KMS-11 (cell line): Measurements from ENCODE around the gene ARHGDIA.

Experiments
- H2AFZ ChIP-seq: fragments of 200-600 bp; sonication (generic); 2 replicates; pipeline ENCODE4 v1.6.1; 2016; ENCODE audit warnings: antibody characterized with exemption, mixed run types, low read depth
- H3K27ac ChIP-seq: fragments of 200-600 bp; sonication (generic); 2 replicates; pipeline ENCODE4 v1.6.1; 2016; ENCODE audit warnings: mild to moderate bottlenecking, mixed run types
- H3K27me3 ChIP-seq: fragments of 200-600 bp; sonication (generic); 2 replicates; pipeline ENCODE4 v1.6.1; 2017; ENCODE audit warnings: mild to moderate bottlenecking, low read depth, mixed run types, moderate library complexity; ENCODE audit not compliant: insufficient read depth
- H3K36me3 ChIP-seq: fragments of 200-600 bp; sonication (generic); 2 replicates; pipeline ENCODE4 v1.6.1; 2017; ENCODE audit warnings: mild to moderate bottlenecking, mixed run types; ENCODE audit not compliant: insufficient read depth
- H3K4me1 ChIP-seq: fragments of 200-600 bp; sonication (generic); 2 replicates; pipeline ENCODE4 v1.6.1; 2016; ENCODE audit warnings: mild to moderate bottlenecking, low read depth, mixed run types; ENCODE audit not compliant: poor library complexity, severe bottlenecking
- H3K4me2 ChIP-seq: fragments of 200-600 bp; sonication (generic); 2 replicates; pipeline ENCODE4 v1.7.0; 2016; ENCODE audit warnings: mild to moderate bottlenecking, mixed run types
- H3K4me3 ChIP-seq: fragments of 200-600 bp; sonication (generic); IDR thresholded peaks from 2 replicates; pipeline ENCODE4 v1.6.1; 2017; ENCODE audit warnings: low read depth, low read length, mixed read lengths; ENCODE audit not compliant: insufficient read depth
- H3K79me2 ChIP-seq: fragments of 200-600 bp; sonication (generic); 2 replicates; pipeline ENCODE4 v1.6.1; 2016; ENCODE audit warnings: low read depth, mixed run types; ENCODE audit not compliant: insufficient read depth
- H3K9ac ChIP-seq: fragments of 200-600 bp; sonication (generic); 2 replicates; pipeline ENCODE4 v1.6.1; 2016; ENCODE audit warnings: mild to moderate bottlenecking, mixed run types
- H4K20me1 ChIP-seq: fragments of 200-600 bp; sonication (generic); 2 replicates; pipeline ENCODE4 v1.6.1; 2016; ENCODE audit warnings: mild to moderate bottlenecking, mixed run types; ENCODE audit not compliant: insufficient read depth
- CTCF ChIP-seq: fragments of 200-600 bp; sonication (generic); conservative IDR thresholded peaks from 2 replicates; pipeline ENCODE4 v1.6.1; 2017; ENCODE audit warnings: low read depth, mild to moderate bottlenecking, antibody characterized with exemption, low read length, moderate library complexity, mixed read lengths

The ARHGDIA gene

GRCh38 chr17:81859906-81860755 lies 11.0 kb downstream of the ARHGDIA start, which contains the start of gene P4HB:
P4HB (minus strand) TSS chr17:81860535; CDS start chr17:81860471, 64 bp downstream.
- Histone ChIP-seq H4K20me1 (peaks cover 15% of the 10 kb centered on the region), H3K27ac (peak within 1 kb of the TSS; percentile 81), H3K4me1 (peaks cover 45% of the 10 kb centered on the region), H3K79me2 (peaks cover 82% of the 10 kb centered on the region), H3K9ac (peak within 1 kb of the TSS; percentile 81), H3K4me3 (peak within 1 kb of the TSS; percentile 43), H3K36me3 (peaks cover 10% of the 10 kb centered on the region; the same call in 1 of the 2 replicates), H3K4me2 (peak within 1 kb of the TSS; percentile 97), H3K27me3 (no peaks in the 10 kb centered on the region), H2AFZ (peak within 1 kb of the TSS; percentile 29; the same call in 1 of the 2 replicates)
- TF ChIP-seq CTCF: no peak

- Histone ChIP-seq H3K4me3 (peak overlapping the region; percentile 43), H3K36me3 (peaks cover 14% of the 10 kb centered on the region; the same call in 1 of the 2 replicates), H3K4me1 (peaks cover 40% of the 10 kb centered on the region), H3K27me3 (no peaks in the 10 kb centered on the region), H3K4me2 (peak overlapping the region; percentile 97), H3K9ac (peak overlapping the region; percentile 80; the same call in 1 of the 2 replicates), H3K27ac (peak overlapping the region; percentile 54; the same call in 1 of the 2 replicates), H2AFZ (no peak overlapping the region), H4K20me1 (peaks cover 15% of the 10 kb centered on the region), H3K79me2 (peaks cover 86% of the 10 kb centered on the region)
- no peak for TF ChIP-seq CTCF
Observed at GRCh38 chr17:81858967-81859905, 11.9 kb downstream of the ARHGDIA start.

GRCh38 chr17:81858170-81858966 lies 12.8 kb downstream of the ARHGDIA start:
- H3K27ac ChIP-seq: no peak overlapping the region
- H2AFZ ChIP-seq: no peak overlapping the region
- peaks cover 15% of the 10 kb centered on the region for H4K20me1 ChIP-seq
- H3K36me3 ChIP-seq: peaks cover 21% of the 10 kb centered on the region; the same call in 1 of the 2 replicates
- H3K9ac ChIP-seq: no peak overlapping the region; the same call in 1 of the 2 replicates
- no peaks in the 10 kb centered on the region for H3K27me3 ChIP-seq
- peaks cover 86% of the 10 kb centered on the region for H3K79me2 ChIP-seq
- peaks cover 33% of the 10 kb centered on the region for H3K4me1 ChIP-seq
- H3K4me2 ChIP-seq: peak overlapping the region; percentile 97
- no peak for TF ChIP-seq CTCF
- no peak overlapping the region for H3K4me3 ChIP-seq
